ENCODE data around the gene AP3B2.
A peak's percentile ranks its signal among the peaks of the same experiment; 100 is the strongest.

The AP3B2 gene

DNA sequence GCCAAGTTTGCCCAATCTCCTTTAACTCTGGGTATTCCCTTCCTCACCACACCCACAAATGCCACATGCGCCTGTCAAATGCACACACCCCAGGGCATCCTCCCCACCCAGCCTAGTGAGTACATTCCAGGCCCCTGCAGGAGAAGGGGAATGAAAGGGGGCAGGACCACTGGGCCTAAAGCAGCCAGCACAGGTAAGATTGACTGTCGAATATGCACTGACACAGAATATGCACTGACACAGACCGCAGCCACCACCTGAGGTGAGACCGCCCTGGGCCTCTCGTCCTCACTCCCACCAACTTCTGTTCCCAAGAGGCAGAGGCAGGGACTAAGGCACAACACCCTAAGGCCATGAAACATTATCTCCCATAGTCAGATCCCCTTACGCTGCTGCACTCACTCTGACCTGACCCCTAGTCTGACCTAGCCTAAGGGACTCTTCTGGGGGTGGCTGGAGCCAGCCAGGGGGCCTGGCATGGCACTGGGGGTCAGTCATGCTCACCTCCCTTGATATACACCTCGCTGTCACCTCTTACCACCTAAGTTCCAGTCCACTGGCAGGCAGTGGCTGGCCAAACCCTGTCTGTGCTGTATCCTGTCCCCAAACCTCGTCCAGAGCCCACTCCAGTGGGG, 10.8 kb downstream of the AP3B2 start:
- DNase-seq (ENCODE audit: low spot score): no peak

DNA sequence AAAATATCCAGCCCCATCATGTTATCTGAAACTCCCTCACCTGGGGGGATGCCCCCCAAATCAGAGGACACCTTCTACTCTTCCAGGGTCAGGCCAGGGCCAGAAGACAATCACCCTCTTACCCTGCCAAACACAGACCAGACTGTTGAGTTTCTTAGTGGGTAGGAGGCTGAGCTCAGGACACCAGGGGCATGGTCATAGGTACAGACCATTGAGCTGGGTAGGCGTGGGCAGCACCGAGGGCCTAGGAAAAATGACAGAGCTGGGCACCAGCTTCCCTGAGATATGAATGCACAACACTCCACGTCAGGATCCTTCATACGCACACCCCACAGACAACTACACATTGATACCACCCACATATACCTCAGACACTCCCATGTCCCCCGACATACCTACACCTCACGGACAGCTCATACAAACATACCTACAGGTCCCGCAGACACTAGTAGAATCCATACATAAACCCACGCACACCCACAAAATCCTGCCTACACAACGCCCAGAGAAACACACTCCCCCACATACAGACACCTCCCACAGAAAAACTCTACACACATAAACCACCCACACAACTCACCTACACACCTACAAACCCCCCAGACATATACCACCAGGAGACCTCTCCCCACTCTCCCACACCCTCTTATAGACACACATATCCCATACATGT, 11.8 kb downstream of the AP3B2 start:
- no peak for DNase-seq (ENCODE audit: low spot score)

DNA sequence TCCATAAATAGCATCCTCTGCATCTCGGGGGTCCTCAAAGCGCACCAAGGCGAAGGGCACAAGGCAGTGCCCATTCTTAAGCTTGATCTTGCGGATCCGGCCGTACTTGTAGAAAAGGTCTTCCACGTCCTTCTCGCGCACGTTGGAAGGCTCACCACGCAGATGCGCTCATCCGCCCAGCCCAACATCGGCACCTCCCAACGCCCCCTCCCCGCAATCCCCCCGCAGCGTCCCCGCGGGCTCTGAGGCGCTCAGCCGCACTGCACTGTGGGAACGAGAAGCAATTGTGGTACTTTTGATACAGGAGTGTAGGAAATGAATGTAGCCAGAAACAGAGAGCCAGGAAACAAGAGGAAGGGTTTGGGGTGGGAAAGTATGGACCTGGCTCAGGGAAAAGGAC, 17.5 kb downstream of the AP3B2 start:
- DNase-seq (ENCODE audit: low spot score): no peak

DNA sequence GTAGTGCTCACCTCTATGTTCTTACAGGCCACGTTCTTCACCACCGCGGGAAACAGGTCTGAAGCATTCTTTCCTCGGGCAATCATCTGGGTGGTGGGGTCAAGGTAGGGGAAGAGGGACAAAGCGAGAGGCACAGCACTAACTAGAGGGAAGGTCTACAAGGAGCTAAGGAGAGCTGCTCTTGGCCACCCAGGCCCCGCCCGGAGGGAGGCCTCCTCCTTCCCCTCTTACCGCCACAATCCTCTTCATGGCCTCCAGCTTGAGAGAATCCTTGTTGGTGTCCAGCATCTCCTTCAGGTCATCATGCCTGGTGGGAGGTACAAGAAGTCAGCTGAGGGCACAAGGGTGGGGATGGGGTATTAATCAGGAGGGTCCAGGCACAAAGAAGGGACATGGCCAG, 20.5 kb downstream of the AP3B2 start:
- no peak for DNase-seq (ENCODE audit: low spot score)

DNA sequence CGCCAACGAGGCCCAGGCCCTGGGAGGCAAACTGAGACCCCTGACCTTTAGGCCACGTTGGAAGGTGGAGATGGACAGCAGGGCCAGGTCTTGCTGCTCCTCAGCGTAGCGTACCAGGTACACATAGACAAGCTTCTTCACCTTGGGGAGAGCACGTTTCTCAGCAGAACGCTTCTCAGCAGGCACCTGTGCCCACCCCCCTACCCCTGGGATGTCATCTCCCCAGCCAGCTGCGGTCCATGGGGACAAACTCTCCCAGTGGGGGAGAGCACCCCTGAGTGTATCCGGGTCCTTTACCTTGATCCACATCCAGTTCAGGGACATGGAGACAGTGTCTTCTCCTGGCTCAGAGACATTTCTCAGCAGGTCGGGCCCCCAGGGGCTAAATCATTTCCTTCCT, 21.0 kb downstream of the AP3B2 start:
- no peak for DNase-seq (ENCODE audit: low spot score)

DNA sequence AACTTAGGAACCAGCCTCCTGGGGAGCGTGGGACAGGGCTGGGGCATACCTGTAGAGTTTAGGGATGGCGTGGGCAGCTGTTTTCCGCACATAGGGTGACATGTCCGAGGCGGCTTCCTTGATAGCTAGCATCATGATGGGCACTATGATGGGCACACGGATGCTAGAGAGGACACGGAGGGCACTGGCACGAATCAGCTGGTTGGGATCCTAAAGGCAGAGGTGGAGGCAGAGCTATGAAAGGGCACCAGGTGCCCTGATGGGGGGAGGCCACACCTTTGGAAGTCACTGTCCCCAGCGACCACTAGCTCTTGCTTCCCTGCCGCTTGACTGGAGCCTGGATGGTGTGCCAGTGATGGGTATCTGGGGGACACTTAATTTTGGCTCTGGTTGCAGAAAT, 28.3 kb downstream of the AP3B2 start:
- no peak for DNase-seq (ENCODE audit: low spot score)

DNA sequence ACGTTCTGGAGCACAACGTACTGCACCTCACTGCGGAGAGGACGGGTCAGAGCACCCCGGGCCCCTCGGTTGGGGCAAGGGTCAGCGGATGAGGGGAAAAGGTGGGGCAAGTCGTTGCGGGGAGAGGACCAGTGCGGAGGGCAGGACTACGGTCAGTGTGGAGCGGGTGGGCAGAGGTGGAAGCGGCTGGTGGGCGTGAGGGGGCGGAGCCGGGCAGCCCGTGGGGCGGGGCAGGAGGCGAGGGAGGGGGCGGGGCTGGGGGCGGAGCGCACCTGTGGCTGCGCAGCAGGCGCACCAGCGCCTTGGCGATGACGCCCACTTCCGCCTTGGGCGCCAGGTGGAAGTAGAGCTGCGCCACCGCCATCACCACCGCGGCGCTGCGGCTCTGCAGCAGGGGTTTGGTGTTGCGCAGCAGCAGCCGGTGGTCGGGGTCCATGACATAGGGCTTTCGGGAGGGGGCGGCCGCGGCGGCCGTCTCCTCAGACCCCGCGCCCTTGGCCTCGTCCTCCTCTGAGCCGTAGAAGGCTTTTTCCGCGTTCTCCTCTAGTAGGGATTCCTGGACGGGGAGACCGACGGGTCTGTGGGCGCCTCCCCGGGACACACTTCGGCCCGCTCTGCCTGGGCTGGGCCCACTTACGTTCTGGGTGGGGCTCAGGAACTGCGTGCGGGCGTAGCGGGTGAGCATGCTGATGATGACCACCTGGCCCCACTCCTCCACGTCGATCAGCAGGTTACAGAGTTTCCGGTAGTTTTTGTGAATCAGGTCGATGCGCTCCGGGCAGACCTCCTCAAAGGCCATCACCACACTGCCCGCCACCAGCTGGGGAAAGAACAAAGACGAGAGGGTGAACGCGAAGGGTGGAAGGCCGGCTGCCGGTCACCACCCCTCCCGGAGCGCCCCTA, 29.2 kb downstream of the AP3B2 start:
- no peak for DNase-seq (ENCODE audit: low spot score)

DNA sequence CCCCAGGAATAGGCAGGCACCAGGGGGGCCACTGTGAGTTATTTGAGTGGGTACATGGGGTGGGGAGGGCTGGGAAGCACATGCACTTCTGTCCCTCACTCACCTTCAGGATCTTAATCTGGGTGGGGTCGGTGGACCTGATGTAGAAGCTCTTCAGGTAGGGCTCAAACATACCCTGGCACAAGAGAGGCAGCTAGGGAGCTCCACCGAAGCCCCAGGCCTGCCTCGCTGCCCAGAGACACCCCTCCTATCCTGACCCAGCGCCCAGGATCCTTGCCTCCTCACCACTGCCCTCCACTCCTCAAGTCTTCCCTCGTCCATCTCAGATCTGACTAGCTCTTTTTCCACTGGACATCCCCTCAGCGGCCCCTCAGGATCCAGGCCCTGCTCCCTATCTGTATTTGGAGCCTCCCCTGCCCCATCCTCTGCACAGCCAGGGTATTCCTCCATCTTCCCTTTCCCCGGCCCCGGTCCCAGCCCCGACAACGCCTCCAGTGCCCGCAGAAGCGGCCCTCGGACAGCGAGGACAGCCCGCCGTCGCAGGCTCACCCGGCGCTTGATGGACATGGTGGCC, 30.0 kb downstream of the AP3B2 start:
- DNase-seq (ENCODE audit: low spot score): no peak

DNA sequence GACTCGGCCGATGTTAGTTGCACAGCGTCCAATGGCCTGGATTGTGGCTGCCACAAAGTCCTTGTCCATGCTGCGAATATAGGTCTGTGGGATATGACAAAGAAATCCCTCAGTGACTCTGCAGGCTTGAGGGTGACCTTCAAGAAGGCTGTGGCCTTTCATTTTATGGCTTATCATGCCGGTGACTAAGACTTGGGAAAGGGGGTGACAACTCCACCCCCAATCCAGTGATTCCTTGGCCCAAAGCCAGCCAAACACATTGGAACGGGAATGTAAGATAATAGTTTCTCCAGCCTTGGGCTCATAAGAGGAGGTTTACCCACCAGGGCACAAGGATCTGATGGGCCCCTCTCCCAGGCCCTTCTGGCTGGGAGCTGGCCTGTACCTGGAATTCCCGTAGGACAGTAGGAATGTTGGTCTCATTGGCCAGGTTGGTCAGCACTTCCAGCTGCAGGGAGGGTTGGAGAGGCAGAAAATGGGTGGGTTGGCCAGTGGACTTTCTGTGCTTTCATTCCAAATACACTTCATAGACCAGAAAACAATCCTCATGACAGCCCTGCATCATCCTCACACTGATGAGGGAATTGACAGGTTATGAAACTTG, 31.9 kb downstream of the AP3B2 start:
- DNase-seq (ENCODE audit: low spot score): no peak

DNA sequence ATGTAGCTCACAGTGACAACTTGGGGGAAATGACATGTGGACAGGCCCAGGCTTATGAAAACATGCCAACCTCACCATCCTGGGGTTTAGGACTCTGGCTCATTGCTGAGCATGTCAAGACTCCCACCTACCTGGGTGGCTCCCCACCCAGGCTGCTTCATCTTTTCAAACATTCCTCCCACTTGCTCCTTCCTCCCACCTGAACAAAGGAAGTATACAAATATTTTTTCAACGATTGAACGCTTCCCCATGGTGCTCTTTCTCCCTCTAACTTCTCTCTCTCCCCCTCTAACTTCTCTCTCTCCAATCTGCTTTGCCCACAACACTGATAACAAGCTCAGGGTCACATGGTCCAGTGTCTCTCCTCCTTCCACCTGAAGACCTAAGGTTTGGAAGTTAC, 34.8 kb downstream of the AP3B2 start:
- no peak for DNase-seq (ENCODE audit: low spot score)

DNA sequence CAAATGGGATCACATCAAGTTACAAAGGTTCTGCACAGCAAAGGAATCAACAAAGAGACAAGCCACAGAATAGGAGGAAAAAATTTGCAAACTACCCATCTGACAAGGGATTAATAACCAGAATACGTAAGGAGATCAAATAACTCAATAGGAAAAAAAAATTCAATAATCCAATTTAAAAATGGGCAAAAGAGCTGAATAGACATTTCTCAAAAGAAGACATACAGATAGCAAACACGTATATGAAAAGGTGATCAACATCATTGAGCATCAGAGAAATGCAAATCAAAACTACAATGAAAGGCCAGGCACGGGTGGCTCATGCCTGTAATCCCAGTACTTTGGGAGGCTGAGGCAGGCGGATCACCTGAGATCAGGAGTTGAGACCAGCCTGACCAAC, 39.0 kb downstream of the AP3B2 start:
- no peak for DNase-seq (ENCODE audit: low spot score)

DNA sequence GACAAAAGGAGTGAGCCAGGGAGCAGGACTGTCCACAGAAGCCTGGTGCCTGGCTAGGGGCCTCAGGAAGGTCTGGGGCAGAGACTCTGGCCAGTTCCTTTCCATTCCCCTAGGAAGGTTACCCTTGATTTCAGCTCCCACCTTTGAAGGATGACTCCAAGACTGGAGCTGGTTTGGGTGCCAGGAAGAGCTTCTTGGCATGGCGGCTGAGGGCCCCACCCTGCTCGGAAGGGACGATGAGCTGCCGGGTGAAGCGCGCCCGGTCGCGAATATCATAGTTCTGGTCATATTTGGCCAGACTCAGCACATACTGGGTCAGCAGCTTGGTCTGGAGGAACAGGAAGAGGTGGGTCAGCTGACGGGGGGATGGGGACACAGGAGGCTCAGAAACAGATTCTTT, 43.1 kb downstream of the AP3B2 start:
- DNase-seq (ENCODE audit: low spot score): no peak

DNA sequence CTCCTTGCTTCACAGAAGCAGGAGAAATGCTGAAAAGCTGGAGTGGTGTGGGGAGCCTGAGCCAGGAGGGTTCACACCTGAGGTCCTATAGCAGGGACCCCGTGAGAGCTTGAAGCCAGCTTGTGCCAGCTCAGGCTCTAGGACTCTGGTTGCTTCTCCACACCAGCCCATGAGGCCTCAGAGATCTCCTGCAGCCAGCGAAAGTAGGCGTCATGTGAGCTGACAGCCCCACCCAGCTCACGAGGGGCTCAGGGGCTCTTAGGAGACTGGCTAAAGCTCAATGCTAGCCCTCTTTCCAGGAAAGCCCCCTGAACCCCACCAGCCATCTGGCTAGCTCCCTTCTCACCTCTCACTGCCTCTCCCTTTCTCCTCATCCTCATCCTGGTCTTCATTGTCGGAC, 45.7 kb downstream of the AP3B2 start:
- DNase-seq (ENCODE audit: low spot score): no peak

DNA sequence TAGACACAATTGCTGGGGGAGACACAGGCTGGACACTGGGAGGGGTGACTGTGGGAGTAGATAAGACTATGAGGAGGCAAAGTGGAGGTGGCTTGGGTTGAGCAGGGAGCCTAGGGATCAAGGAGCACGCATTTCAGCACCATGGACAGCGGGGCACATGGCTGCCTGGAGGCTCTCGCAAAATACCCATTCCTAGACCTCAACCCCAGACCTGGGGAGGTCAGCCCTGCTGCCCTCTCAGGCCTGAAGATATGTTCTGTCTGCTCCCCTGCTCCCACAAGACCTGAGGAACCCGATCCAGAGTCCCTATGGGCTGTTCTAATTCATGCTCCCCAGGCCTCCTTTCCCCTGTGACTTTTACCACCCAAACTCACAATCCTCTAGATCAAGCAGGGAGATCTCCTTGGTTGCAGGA, 46.5 kb downstream of the AP3B2 start:
- peak; percentile 14 for DNase-seq (ENCODE audit: low spot score)

DNA sequence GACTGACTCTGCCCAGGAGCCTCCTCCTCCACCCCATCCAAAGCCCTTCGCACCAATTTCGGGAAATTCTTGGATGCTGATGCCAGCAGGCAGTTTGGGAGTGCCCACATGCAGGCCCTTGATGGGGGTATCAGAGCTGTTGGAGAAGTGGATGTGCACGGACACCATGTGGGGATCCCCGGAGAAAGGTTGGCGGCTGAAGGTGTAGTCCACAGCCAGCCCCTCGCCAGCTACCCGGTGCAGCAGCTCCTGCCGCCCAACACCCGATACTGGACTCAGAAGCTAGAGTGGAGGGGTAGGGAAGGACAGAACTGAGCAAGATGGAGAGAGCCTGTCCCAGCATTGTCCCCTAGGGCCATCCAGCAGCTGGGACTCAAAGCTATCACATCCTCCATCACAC, 47.0 kb downstream of the AP3B2 start:
- DNase-seq (ENCODE audit: low spot score): no peak

DNA sequence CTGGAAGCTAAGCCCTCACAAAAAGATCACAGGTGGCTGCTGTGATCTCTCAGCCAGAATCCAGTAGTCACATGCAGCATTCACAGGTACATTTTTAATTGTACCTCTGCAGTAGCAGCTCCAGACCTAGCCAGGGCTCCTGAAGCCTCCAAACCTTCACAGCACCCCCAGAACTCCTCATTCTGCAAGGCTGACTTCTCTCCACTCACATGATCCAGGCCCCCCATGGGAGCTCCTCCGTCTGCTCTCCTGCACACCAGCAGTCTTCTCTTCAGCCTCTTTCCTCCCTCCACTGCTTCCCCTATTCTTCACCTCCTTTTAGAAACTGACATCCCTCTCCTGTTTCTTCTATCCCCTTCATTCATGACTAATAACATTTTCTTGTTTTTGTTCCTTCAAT, 49.3 kb downstream of the AP3B2 start:
- no peak for DNase-seq (ENCODE audit: low spot score)

DNA sequence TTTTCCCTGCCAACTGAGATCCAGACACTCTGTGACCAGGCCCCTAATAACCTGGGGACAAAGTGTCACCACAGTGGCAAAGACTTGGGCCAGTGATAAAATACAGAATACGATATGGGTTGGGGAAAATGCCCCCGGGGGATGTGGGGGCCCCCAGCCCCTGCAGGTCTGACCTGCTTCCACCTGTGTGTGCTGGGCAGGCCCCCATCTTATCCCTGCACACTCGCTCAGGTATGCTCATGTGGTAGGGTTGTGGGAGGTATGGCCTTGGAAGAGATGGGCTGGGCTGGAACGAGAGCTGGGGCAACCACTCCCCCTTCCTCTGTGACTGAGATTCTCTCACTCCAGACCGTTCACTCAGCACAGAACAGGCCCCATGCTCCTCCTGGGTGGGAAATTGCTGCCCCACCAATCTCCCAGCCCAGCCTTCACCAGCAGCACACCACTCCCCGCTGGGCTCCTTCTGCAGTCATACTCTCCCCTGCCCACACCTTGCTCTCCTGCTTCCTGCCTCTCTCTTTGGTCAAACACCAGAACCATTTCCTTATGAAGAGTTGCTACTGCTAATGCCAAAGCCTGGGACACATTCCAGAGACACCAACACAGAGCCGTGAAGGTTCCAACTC, 52.9 kb downstream of the AP3B2 start:
- DNase-seq (ENCODE audit: low spot score): no peak

DNA sequence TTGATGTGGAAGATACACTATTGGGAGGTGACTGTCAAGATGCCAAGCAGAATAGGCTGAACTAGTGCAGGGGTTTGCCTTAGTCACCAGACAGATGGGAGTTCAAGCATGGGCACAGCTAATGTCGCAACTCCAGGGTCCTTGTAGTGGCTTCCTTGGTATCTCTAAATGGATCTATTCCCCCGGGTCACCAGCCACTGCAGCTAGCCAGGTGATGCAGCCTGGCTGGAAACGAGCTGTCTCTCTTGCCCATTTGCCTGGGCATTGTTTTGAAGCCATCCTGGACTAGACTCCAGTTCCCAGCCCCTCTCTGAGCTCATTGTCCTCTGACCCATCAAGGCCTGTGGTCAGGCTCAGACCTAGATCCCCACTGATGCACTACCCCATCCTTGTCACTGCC, 54.1 kb downstream of the AP3B2 start:
- no peak for DNase-seq (ENCODE audit: low spot score)

DNA sequence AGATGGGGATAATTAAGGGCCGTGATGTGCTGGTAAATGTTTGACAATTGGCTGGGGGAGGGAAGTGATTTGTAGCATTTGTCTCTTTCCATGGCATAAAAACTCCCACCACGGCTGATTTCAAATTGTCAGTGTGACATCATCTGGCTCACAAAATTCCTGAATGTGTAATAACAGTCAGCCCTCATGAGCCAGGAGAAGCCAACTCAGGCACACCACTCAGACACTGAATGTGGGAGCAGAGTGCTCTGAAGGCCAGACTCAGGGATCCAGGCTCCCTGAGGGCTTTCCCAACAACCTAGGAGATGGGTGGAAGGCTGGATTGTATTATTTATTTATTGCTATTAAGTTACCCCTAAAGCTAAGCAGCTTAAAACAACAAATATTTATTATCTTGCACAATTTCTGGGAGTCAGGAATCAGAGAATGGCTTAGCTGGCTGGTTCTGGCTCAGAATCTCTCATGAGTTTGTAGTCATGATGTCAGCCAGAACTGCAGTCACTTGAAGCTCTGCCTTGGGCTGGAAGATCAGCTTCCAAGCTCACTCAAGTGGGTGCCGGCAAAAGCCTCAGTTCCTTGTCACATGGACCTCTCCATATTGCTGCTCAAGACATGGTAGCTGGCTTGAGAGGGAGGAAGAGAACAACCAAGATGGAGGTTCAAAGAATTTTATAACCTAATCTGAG, 56.0 kb downstream of the AP3B2 start:
- DNase-seq (ENCODE audit: low spot score): no peak

DNA sequence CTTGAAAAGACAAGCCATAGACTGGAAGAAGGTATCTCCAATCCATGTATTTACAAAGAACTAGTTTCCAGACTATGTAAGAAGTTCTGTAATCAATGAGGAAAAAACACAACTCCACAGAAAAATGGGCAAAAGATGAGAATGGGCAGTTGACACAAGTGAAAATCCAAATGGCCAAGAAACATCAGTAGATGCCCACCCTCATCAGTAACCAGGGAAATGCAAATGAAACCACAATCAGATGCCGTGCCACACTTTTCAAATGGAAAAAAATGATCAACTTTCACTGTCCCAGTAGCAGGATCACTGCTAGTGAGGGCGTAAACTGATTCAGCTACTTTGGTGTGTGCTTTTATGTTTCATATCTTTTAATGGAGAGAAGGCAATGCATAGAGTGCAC, 58.0 kb downstream of the AP3B2 start:
- DNase-seq (ENCODE audit: low spot score): no peak

DNA sequence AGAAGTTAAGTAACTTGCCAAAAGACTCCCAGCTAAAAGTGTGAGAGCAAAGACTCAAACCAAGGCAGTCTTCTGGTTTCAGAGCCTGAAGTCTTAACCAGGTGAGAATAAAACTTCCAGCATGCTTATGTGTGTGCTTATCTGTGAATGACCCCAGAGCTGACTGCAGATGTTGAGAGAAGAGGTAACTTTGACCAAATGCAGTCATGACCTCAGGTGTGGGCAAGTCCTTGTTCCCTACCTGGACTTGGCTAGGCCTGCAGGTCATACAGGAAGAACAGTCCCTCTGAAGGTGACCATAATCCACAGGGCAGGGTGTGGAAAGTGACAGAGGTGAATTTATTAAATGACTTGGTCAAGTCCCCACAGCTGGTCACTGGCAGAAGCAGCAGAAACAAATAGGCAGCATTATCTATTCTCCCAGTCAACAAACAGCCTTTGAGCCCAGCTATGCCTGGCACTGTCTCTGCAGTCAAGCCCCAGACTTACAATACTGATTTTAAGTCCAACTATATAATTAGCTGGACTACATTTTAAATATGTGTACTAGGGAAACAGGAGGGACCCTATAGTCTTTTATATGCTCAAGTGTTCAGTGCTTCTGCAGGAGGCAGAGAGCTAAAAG, 59.5 kb downstream of the AP3B2 start:
- DNase-seq (ENCODE audit: low spot score): no peak

All from SW480 (cell line).